ENCODE measurements around the gene YAF2. TPM values are rescaled to one million over a fixed set of nuclear protein-coding genes. Genes with fewer than 3 reads are reported as not detected.

Gene YAF2
- total and polyA plus RNA-seq, 2 of the 13 experiments (the other 11 are each of a cell fraction or from before 2014, with no cell fraction given) = 8.4 to 11.7 TPM

DNA sequence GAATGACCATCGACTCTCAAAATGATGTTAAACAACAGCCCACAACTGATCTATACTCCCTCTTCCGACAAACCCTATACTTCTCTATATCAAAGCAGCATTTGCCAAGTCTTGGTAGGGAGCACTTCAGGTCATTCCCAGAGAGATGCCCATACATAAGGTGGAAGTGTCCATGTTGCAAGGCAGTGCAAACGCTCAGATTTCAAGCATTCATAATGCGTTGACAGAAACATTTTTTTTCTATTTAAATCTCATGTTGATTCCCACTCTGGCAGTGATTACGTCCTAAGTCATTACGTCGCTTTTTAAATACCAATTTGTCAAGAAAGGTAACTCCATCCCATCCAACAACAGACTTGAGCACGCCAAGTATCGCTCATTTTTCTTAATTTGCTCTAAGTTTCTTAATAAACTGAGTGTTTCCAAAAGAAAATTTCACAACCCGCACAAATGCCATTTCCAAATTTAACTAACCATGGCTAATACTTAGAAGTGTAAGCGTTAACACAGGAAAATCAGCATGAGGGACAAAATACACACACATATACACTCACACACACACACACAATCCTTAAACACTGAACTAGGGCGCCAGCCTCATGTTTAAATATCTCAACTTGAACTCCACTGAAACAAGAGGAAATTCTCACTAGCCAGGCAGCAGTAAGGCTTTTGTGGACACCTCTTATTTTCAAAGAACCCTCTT, 94.4 kb downstream of the YAF2 start (continued):
- TF ChIP-seq KLF12 (CRISPR knock-in tag; IDR thresholded peaks at IDR 0.05; ENCODE audit: borderline replicate concordance) = 0 out of 2 replicates have a peak, but pooled peaks have one; percentile 36
- TF ChIP-seq ZNF746 (CRISPR knock-in tag; IDR thresholded peaks at IDR 0.05) = no peak
- TF ChIP-seq SAP130 (CRISPR knock-in tag; IDR thresholded peaks at IDR 0.05; ENCODE audit: low read depth) = 0 out of 2 replicates have a peak, but pooled peaks have one; percentile 6
- no peak for TF ChIP-seq REXO4 (CRISPR knock-in tag; IDR thresholded peaks at IDR 0.05; ENCODE audit: borderline replicate concordance)
- TF ChIP-seq ZNF274 (CRISPR knock-in tag; IDR thresholded peaks at IDR 0.05) = no peak
- no peak for TF ChIP-seq ZNF724P (CRISPR knock-in tag; IDR thresholded peaks at IDR 0.05; ENCODE audit: borderline replicate concordance)
- TF ChIP-seq ZFP82 (CRISPR knock-in tag; IDR thresholded peaks at IDR 0.05; ENCODE audit: borderline replicate concordance) = no peak
- no peak for TF ChIP-seq ZKSCAN1 (IDR thresholded peaks at IDR 0.05; ENCODE audit: low read length)
- TF ChIP-seq, protein P1, sequence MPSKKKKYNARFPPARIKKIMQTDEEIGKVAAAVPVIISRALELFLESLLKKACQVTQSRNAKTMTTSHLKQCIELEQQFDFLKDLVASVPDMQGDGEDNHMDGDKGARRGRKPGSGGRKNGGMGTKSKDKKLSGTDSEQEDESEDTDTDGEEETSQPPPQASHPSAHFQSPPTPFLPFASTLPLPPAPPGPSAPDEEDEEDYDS (CRISPR knock-in tag; IDR thresholded peaks at IDR 0.05) = no peak

DNA sequence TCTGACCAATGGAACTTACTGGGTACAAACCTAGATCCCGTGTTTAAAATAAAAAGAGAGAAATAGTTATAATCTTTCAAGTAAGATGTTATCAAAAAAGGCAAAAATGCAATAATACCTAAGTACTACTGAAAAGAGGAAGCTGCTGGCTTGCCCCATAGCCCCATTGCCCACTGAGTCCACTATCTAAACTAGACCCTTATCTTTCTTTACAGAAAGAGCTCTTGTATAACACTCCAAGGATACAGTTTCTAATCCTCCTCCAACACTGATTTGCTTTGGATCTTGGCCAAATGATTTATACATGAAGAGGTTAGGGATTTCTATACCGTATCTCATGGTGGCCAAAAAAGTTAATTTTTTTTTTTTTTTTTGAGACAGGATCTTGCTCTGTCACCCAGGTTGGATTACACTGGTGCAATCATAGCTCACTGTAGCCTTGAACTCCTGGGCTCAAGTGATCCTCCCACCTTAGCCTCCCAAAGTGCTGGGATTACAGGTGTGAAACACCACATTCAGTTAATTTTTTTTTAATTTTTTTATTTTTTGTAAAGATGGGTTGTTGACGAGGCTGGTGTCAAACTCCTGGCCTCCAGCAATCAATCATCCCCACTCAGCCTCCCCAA, 96.0 kb downstream of the YAF2 start:
- Histone ChIP-seq H4K20me1 (ENCODE audit: insufficient read depth, low read length) (peaks cover 21% of the 10 kb centered on the region), H3K27me3 (ENCODE audit: control insufficient read depth in 1 of 2, insufficient read depth in 2 of 2, low read length in 2 of 2) (no peaks in the 10 kb centered on the region), H3K79me2 (ENCODE audit: insufficient read depth, low read length) (peaks cover 54% of the 10 kb centered on the region), H3K9me3 (ENCODE audit: low read length) (no peaks in the 10 kb centered on the region), H3K9ac (ENCODE audit: insufficient read depth, low read depth, low read length) (no peak overlapping the region), H3K27ac (ENCODE audit: extremely low read length, insufficient read depth, low read length) (no peak overlapping the region), H3K36me3 (replicated peaks in 1 of 2; ENCODE audit: control insufficient read depth in 1 of 2, insufficient read depth in 2 of 2, low read length in 2 of 2) (no peaks in the 10 kb centered on the region), H2AFZ (ENCODE audit: low read length) (no peak overlapping the region), H3K4me3 (replicated peaks in 1 of 3; ENCODE audit: insufficient read depth in 1 of 3, low read depth in 2 of 3, low read length in 3 of 3) (no peak overlapping the region), H3K4me1 (ENCODE audit: insufficient read depth, low read length) (peaks cover 54% of the 10 kb centered on the region), H3K4me2 (ENCODE audit: low read depth, low read length) (peak overlapping the region; percentile 94; the same call in 1 of the 2 replicates)
- in situ Hi-C loops (cut with HindIII; ENCODE audit: extremely low pct_ligation_motif_present, low pct_unique_long_range_greater_than_20kb) = no loop called here
- DNase-seq (ENCODE audit: low spot score) (no peak), ATAC-seq (no peak), FAIRE-seq (no peak)
- ChIA-PET POLR2A (no interaction called here), CTCF (ENCODE audit: low intra/inter-chr PET ratio, low total read pairs) (interaction anchor here (0.7 kb wide), 1 partner anchor 197 kb away, joined by 3 read pairs; no protein-coding TSS in a partner anchor)
- no TSS peak for BruUV-seq (replicated peaks)
- intact Hi-C loops (cut with micrococcal nuclease; ENCODE audit: unreplicated experiment) = loop anchor here (5.0 kb wide), 1 partner anchor 95 kb away; the partner anchor contains the start of gene YAF2
- 64% methylated on average over 3 of the region's 3 CpGs for WGBS (ENCODE audit: low lambda C conversion rate)
- TF ChIP-seq, protein P2, sequence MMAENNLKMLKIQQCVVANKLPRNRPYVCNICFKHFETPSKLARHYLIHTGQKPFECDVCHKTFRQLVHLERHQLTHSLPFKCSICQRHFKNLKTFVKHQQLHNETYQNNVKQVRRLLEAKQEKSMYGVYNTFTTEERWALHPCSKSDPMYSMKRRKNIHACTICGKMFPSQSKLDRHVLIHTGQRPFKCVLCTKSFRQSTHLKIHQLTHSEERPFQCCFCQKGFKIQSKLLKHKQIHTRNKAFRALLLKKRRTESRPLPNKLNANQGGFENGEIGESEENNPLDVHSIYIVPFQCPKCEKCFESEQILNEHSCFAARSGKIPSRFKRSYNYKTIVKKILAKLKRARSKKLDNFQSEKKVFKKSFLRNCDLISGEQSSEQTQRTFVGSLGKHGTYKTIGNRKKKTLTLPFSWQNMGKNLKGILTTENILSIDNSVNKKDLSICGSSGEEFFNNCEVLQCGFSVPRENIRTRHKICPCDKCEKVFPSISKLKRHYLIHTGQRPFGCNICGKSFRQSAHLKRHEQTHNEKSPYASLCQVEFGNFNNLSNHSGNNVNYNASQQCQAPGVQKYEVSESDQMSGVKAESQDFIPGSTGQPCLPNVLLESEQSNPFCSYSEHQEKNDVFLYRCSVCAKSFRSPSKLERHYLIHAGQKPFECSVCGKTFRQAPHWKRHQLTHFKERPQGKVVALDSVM (CRISPR knock-in tag; IDR thresholded peaks at IDR 0.05) = peak; percentile 78

All from HepG2 (cell line).